Ovary (tissue), 9 donors: Measurements from ENCODE around the gene NEU4. TPM values are rescaled to one million over a fixed set of nuclear protein-coding genes. Genes with fewer than 3 reads are reported as not detected.
"Not testable (repeated sequence)": the region's sequence is repeated elsewhere in the genome, so short reads cannot be mapped to it uniquely, and the experiment has no call there.

Source experiments
- DNase-seq, 5 donors: peaks; one replicate each; pipeline ENCODE4 v3.0.0-alpha.2; 2019 to 2020
- H3K27ac ChIP-seq, 2 donors: fragments of 200-600 bp; one replicate each; pipeline versions ENCODE4 v1.5.1 to v1.8.0; 2019 to 2022
- H3K27me3 ChIP-seq: fragments of 200-600 bp; one replicate; pipeline ENCODE4 v1.8.0; 2022
- H3K36me3 ChIP-seq: fragments of 200-600 bp; sonication (generic); one replicate; pipeline ENCODE4 v1.5.1; 2019
- H3K4me1 ChIP-seq: one replicate; pipeline ENCODE4 v1.8.1; 2013; ENCODE audit warnings: mild to moderate bottlenecking, moderate library complexity; ENCODE audit not compliant: insufficient read depth
- H3K4me3 ChIP-seq: fragments of 200-600 bp; sonication (generic); one replicate; pipeline ENCODE4 v1.5.1; 2017
- H3K9me3 ChIP-seq, 2 donors: fragments of 200-600 bp in 1 of 2; sonication (generic) in 1 of 2; one replicate each; pipeline versions ENCODE4 v1.5.1 to v1.8.1; 2013 to 2019; ENCODE audit warnings: mild to moderate bottlenecking in 1 of 2, moderate library complexity in 1 of 2
- EP300 ChIP-seq: sonication (generic); formaldehyde crosslinking; IDR thresholded peaks from one replicate; pipeline ENCODE4 v1.6.1; 2017; ENCODE audit warnings: antibody characterized with exemption
- POLR2A ChIP-seq: fragments of 450-650 bp; IDR thresholded peaks from one replicate; pipeline ENCODE4 v1.6.1; 2017; ENCODE audit warnings: antibody characterized with exemption, mild to moderate bottlenecking, moderate library complexity
- WGBS, 3 donors: extraction: QIAGEN DNeasy Blood & Tissue Kit in 1 of 3; methylation state at CpG; one replicate each; pipeline versions ENCODE4 v1.1.5 to v1.1.7; 2013 to 2017; 5-methylcytosine and 5-hydroxymethylcytosine counted together
- intact Hi-C, 4 donors: fragments of 100-400 bp; cut with DNase I; formaldehyde crosslinking; loops; one replicate each; pipeline versions ENCODE4 v1.11.0 to v1.15.1; 2022 to 2023
- polyA plus RNA-seq, 2 donors: library from polyadenylated mRNA; stranded (reverse); fragments of 200-250 nt in 1 of 2; fragments of 350-450 nt in 1 of 2; fragmentation: Illumina TruSeq in 1 of 2; extraction: RNeasy Lipid Tissue Mini Kit (QIAGEN cat#74804) in 1 of 2; gene quantifications; one replicate each; pipeline ENCODE4 v1.2.3, GENCODE V29; 2013 to 2014
- total RNA-seq, 7 donors: library from RNA; depleted of rRNA in 2 of 7; stranded (reverse); fragments of >200 nt in 2 of 7; fragmentation: NEBNext Ultra II Directional in 3 of 7; extraction: Animal tissue kit (Norgen Biotek cat#: 25700) in 3 of 7; gene quantifications; one replicate each; pipeline versions ENCODE4 v1.1.0 to v1.2.4, GENCODE V29; 2016 to 2023
- TF ChIP-seq, protein P1 (sequence below), 3 donors: fragments of 450-650 bp in 2 of 3; fragments of 200-600 bp in 1 of 3; IDR thresholded peaks; one replicate each; pipeline versions ENCODE4 v1.5.1 to v1.8.0; 2016 to 2022; ENCODE audit warnings: antibody characterized with exemption in 3 of 3, mild to moderate bottlenecking in 1 of 3
- donor health status: DM: no; HTN: no; CAD: no; lungs with moderate emphysema.
- donor health status: DM: no; HTN: no; CAD: no.
- donor health status: Bipolar disorder and iron deficiency.
- donor health status: DM: yes; HTN: yes; CAD: no.
- donor health status: DM: no; HTN: no; CAD: no.
- donor health status: DM: yes; HTN: yes; CAD: no.

NEU4 gene
- total and polyA plus RNA-seq, 9 donors = 0.23 to 7.2 (median 0.84) TPM; not detected in 2

DNA sequence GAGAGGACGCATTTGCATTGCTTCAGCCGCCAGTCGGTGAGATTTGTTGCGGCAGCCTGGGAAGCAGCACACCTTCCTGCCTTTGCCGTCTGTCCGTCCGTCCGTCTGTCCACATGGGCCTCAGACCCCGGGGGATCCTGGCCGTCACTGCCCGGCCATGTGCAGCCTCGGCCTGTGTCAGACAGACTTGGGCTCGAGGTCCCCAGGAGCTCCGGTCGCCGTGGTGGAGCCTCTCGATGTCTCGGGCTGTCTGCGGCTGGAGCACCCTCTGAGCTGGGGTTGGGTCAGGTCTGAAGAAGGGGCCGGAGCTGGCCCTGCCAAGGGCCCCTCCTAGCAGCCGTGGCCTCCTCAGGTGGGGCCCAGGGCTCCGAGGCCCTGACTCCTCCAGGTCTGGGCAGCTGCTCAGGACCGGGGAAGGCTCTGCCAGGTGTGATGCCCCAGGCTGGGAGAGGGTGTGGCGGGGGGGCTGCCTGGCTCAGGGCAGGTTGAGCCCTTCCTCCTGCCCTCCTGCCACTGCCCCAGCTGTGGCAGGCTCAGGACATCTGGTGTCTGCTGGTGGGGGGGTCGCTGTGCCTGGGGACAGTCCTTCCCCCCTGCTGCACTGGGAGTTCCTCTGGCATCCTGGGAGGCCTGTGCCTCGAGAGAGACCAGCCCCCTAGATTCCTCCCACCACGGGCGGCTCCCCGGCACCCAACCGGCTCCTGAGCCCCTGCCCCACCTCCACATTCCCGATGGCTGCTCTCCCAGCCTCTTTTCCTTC, 11.8 kb downstream of the NEU4 start:
- intact Hi-C loops = no loop called here
- WGBS, 3 donors = 76 to 82% (median 77%) methylated on average over 29 to 31 of the region's 31 CpGs
- H3K4me3 ChIP-seq = no peak overlapping the region
- H3K27me3 ChIP-seq = no peaks in the 10 kb centered on the region
- no peak overlapping the region for H3K27ac ChIP-seq
- H3K4me1 ChIP-seq = no peaks in the 10 kb centered on the region
- H3K9me3 ChIP-seq = no peaks in the 10 kb centered on the region
- TF ChIP-seq, protein P1, sequence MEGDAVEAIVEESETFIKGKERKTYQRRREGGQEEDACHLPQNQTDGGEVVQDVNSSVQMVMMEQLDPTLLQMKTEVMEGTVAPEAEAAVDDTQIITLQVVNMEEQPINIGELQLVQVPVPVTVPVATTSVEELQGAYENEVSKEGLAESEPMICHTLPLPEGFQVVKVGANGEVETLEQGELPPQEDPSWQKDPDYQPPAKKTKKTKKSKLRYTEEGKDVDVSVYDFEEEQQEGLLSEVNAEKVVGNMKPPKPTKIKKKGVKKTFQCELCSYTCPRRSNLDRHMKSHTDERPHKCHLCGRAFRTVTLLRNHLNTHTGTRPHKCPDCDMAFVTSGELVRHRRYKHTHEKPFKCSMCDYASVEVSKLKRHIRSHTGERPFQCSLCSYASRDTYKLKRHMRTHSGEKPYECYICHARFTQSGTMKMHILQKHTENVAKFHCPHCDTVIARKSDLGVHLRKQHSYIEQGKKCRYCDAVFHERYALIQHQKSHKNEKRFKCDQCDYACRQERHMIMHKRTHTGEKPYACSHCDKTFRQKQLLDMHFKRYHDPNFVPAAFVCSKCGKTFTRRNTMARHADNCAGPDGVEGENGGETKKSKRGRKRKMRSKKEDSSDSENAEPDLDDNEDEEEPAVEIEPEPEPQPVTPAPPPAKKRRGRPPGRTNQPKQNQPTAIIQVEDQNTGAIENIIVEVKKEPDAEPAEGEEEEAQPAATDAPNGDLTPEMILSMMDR (IDR thresholded peaks at IDR 0.05) = no peak
- TF ChIP-seq EP300 = no peak
- no peak for TF ChIP-seq POLR2A
- no peak for DNase-seq
- no peaks in the 10 kb centered on the region for H3K36me3 ChIP-seq

DNA sequence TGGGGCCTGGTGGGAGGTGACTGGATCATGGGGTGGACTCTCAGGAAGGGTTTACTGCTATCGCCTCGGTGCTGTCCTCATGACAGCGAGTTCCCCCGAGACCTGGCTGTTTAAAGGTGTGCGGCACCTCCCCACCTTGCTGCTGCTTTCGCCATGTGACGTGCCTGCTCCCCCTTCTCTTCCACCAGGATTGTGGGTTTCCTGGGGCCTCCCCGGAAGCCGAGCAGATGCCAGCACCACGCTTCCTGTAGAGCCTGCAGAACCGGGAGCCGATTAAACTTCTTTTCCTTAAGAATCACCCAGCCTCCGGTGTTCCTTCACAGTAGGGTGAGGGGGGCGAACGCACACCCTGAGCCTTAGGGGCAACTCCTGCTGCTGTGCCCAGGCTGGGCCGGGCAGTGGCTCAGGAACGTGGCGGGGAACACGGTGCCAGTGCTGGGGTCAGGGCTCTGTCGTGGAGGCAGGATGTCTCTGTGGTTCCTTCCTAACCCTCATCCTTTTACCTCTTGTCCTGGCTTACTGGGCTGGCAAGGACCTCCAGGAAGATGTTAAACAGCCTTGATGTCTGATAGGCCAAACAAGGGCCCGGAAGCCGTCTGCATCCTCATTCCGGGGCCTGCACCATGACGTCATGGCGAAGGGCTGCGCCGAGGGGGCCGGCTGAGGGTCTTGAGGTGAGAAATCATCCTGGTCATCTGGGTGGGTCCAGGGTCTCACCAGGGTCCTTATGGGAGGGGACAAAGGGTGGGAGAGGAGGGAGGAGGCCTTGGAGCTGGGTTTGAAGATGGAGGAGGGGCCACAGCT, 12.7 kb downstream of the NEU4 start:
- DNase-seq = no peak
- Histone ChIP-seq H3K4me3 (no peak overlapping the region), H3K36me3 (no peaks in the 10 kb centered on the region), H3K9me3 (no peaks in the 10 kb centered on the region), H3K27me3 (no peaks in the 10 kb centered on the region), H3K4me1 (no peaks in the 10 kb centered on the region), H3K27ac (no peak overlapping the region)
- intact Hi-C loops = no loop called here
- WGBS, 3 donors = 77 to 79% (median 78%) methylated on average over 28 of the region's 28 CpGs
- TF ChIP-seq, protein P1 (IDR thresholded peaks at IDR 0.05) = no peak

DNA sequence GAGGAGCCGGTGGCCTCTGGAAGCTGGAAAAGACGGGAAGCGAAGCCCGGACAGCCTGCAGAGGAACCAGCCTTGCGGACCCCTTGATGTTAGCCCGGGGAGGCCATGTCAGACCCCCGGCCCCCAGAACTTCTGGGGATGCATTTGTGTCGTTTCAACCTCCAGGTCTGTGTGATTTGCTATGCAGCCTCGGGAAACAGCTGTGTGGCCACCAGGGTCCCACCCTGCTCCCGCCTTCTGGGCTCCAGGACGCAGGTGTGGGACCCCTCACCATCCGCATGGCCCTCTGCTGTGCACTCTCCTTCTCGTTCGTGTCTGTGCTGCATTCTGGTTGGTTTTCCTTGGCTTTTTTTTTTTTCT, 13.3 kb downstream of the NEU4 start:
- Histone ChIP-seq H3K4me1 (no peaks in the 10 kb centered on the region), H3K9me3 (no peaks in the 10 kb centered on the region), H3K27me3 (no peaks in the 10 kb centered on the region), H3K36me3 (no peaks in the 10 kb centered on the region), H3K4me3 (no peak overlapping the region), H3K27ac (no peak overlapping the region)
- DNase-seq = no peak
- intact Hi-C loops = no loop called here
- WGBS, 3 donors = 67 to 70% (median 67%) methylated on average over 14 of the region's 14 CpGs
- TF ChIP-seq, protein P1 (IDR thresholded peaks at IDR 0.05) = no peak
- no peak for TF ChIP-seq POLR2A
- TF ChIP-seq EP300 = no peak

DNA sequence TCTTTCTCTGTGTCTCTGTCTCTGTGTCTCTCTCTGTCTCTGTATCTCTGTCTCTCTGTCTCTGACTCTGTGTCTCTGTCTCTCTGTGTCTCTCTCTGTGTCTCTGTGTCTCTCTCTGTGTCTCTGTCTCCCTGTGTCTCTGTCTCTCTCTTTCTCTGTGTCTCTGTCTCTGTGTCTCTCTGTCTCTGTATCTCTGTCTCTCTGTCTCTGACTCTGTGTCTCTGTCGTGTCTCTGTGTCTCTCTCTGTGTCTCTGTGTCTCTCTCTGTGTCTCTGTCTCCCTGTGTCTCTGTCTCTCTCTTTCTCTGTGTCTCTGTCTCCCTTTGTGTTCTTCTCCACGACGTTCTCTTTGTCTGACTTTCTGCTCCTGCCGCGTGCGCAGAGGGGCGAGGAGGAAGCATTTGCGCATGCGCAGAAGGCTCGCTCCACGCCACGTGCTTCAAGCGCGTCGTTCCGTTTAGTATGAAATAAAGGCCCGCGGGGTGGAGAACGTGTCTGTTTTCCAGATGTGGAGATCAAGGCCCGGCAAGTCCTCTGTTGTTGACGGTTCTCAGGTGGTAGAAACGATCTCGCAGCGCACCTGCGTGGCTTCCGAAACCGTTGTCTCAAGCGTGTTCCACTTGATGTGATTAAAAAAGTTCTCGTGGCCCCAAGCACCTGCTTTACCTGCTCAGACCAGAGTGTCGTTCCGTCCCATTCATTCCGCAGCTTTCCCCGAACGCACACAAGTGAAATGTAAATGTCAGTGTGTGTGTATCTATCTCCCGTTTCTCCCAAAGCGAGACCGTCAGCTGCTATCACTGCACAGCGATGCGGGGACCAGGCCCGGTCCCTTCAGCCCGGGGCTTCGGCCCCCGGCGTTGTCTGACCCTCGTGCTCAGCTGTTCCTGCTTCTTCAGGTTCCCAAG, 14.8 kb downstream of the NEU4 start:
- WGBS, 3 donors = 86 to 87% (median 87%) methylated on average over 45 of the region's 45 CpGs
- H3K4me3 ChIP-seq, DNase-seq, H3K4me1 ChIP-seq, H3K36me3 ChIP-seq, H3K9me3 ChIP-seq, intact Hi-C loops, H3K27ac ChIP-seq, H3K27me3 ChIP-seq: not testable (repeated sequence)
